ENCODE measurements around the gene NFATC1.

- TF ChIP-seq CTCF (IDR thresholded peaks at IDR 0.05) = no peak
- TF ChIP-seq POLR2A (IDR thresholded peaks at IDR 0.05) = no peak
Measured at GRCh38 chr18:79543861-79544385, 148.2 kb downstream of the NFATC1 start.
